CD4-positive, alpha-beta T cell (primary cell): ENCODE data around the gene MSL3B.

Experiments
- ATAC-seq: fragments of 200-7000 bp; cut with Tn5 transposase; one replicate; pipeline ENCODE4 v1.10.0; 2022; ENCODE audit warnings: mild to moderate bottlenecking; ENCODE audit not compliant: poor library complexity
- CTCF ChIA-PET: fragments of 350-600 bp; sonication (Branson Sonifier 250); formaldehyde crosslinking; loops from one replicate; lab custom pipeline; 2021; ENCODE audit warnings: antibody characterized with exemption, inconsistent platforms; lab: Charles Lee
- POLR2A ChIA-PET: fragments of 350-600 bp; sonication (Branson Sonifier 250); formaldehyde crosslinking; loops from one replicate; lab custom pipeline; 2021; ENCODE audit warnings: antibody characterized with exemption, inconsistent platforms; lab: Charles Lee
- DNase-seq, 14 experiments: peaks; one replicate each; pipeline ENCODE4 v3.0.0-alpha.2; 2013 to 2020; ENCODE audit warnings: mixed read lengths in 2 of 14
- H3K27ac ChIP-seq, 2 donors: one replicate each; pipeline versions ENCODE4 v1.5.1 to v1.7.0; 2013; ENCODE audit warnings: low read length in 2 of 2, low read depth in 1 of 2, mild to moderate bottlenecking in 1 of 2
- H3K27me3 ChIP-seq, 2 experiments: 1 replicate in 1 of 2; 2 replicates in 1 of 2; pipeline versions ENCODE4 v1.6.1 to v1.7.0; 2013; ENCODE audit warnings: low read length in 2 of 2, control low read depth in 1 of 2, mild to moderate bottlenecking in 1 of 2, moderate library complexity in 1 of 2; ENCODE audit not compliant: insufficient read depth in 2 of 2, control insufficient read depth in 1 of 2
- H3K36me3 ChIP-seq: one replicate; pipeline ENCODE4 v1.6.1; 2013; ENCODE audit warnings: low read length, control low read depth; ENCODE audit not compliant: insufficient read depth
- H3K4me1 ChIP-seq: one replicate; pipeline ENCODE4 v1.6.1; 2013; ENCODE audit warnings: low read length, control low read depth; ENCODE audit not compliant: insufficient read depth
- H3K4me3 ChIP-seq: one replicate; pipeline ENCODE4 v1.5.1; 2013; ENCODE audit warnings: mild to moderate bottlenecking, low read length, moderate library complexity
- H3K9me3 ChIP-seq, 2 experiments: 1 replicate in 1 of 2; 2 replicates in 1 of 2; pipeline versions ENCODE4 v1.6.1 to v1.7.0; 2013; ENCODE audit warnings: low read length in 2 of 2, mild to moderate bottlenecking in 2 of 2, control low read depth in 1 of 2, moderate library complexity in 1 of 2; ENCODE audit not compliant: control insufficient read depth in 1 of 2, insufficient read depth in 1 of 2
- H3K27ac Mint-ChIP-seq: one replicate; pipeline ENCODE4 v1.8.0; 2020; ENCODE audit warnings: mixed read lengths
- H3K27me3 Mint-ChIP-seq: one replicate; pipeline ENCODE4 v1.8.0; 2021; ENCODE audit warnings: mixed read lengths
- H3K36me3 Mint-ChIP-seq: one replicate; pipeline ENCODE4 v1.8.0; 2021; ENCODE audit warnings: low read depth, mixed read lengths
- H3K4me1 Mint-ChIP-seq: one replicate; pipeline ENCODE4 v1.8.0; 2021; ENCODE audit warnings: low read depth, mixed read lengths
- H3K4me3 Mint-ChIP-seq: one replicate; pipeline ENCODE4 v1.8.0; 2020; ENCODE audit warnings: mild to moderate bottlenecking, mixed read lengths
- H3K9me3 Mint-ChIP-seq: one replicate; pipeline ENCODE4 v1.8.0; 2020; ENCODE audit warnings: mixed read lengths
- CTCF ChIP-seq: fragments of 200-600 bp; IDR thresholded peaks from one replicate; pipeline ENCODE4 v1.8.0; 2022; ENCODE audit warnings: antibody characterized with exemption, mild to moderate bottlenecking
- intact Hi-C, 2 experiments: fragments of 100-400 bp; cut with DNase I in 1 of 2; cut with micrococcal nuclease in 1 of 2; formaldehyde crosslinking; loops; one replicate each; pipeline versions ENCODE4 v1.15.1 to v1.9.0; 2023 to 2025; cut with DNase I, micrococcal nuclease

MSL3B gene

DNA sequence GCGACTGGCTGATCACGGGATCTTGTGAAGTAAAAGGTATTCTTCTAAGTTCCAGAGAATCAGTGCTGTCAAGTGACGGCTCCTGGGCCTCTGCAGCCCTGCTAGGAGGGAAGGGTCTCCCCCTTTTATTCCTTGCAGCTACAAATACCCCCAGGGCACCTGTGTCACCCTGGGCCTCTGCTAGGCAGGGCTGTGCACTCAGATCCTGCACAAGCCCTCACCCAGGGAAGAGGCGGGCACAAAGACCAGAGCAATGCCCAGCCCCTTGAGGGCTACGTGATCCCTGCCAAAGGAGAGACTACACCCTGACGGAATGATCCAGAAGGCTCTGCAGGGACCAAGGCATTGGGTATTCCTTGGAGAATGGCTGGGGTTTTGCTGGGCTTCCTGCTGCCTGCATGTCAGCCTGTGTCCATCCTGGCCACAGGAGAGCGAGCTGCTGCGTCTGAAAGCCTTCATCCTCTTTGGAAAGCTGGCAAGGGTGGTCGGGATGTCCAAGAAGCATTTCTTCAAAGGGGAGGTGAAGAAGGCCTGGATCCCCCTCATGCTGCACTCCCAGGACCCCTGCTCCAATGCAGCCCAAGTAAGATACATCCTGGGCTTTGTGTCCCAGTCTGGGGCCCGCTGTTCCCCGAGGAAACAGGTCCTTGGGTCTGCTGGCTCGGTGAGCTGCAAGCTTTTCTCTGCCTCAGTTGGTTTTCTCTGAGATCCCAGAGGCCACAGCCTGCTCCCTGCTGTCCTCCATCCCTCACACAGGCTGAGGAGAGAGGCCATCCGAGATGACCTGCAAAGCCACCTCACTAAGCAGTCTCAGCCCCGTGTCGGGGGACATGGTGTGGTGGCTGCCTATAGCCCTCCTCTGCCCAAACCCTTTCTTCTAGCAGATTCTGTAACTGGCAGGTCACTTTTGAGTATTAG is 38.7 kb downstream of the MSL3B start:
- no peak for TF ChIP-seq CTCF
- no peaks in the 10 kb centered on the region for H3K27me3 Mint-ChIP-seq
- no peaks in the 10 kb centered on the region for H3K36me3 Mint-ChIP-seq
- no peaks in the 10 kb centered on the region for H3K9me3 ChIP-seq
- no peak for ATAC-seq
- intact Hi-C loops, result no loop called here
- CTCF ChIA-PET, result no interaction called here
- no peak overlapping the region for H3K4me3 ChIP-seq
- H3K27ac Mint-ChIP-seq, result no peak overlapping the region
- H3K9me3 Mint-ChIP-seq, result no peaks in the 10 kb centered on the region
- H3K4me1 ChIP-seq, result no peaks in the 10 kb centered on the region
- H3K4me3 Mint-ChIP-seq, result no peak overlapping the region
- H3K4me1 Mint-ChIP-seq, result no peaks in the 10 kb centered on the region
- no peaks in the 10 kb centered on the region for H3K27me3 ChIP-seq
- DNase-seq, result peak in 1 of 14 experiments; percentile 16
- H3K27ac ChIP-seq, result no peak overlapping the region
- POLR2A ChIA-PET, result no interaction called here
- no peaks in the 10 kb centered on the region for H3K36me3 ChIP-seq

GRCh38 chr2:233828546-233829192 is 39.5 kb downstream of the MSL3B start:
- no peaks in the 10 kb centered on the region for H3K9me3 Mint-ChIP-seq
- H3K4me3 Mint-ChIP-seq, result no peak overlapping the region
- H3K36me3 Mint-ChIP-seq, result no peaks in the 10 kb centered on the region
- CTCF ChIA-PET, result no interaction called here
- no peak overlapping the region for H3K4me3 ChIP-seq
- ATAC-seq (no peak), DNase-seq (peak in 1 of 14 experiments; percentile 28)
- TF ChIP-seq CTCF, result no peak
- no peaks in the 10 kb centered on the region for H3K9me3 ChIP-seq
- H3K4me1 Mint-ChIP-seq, result no peaks in the 10 kb centered on the region
- H3K36me3 ChIP-seq, result no peaks in the 10 kb centered on the region
- no peak overlapping the region for H3K27ac Mint-ChIP-seq
- H3K27me3 ChIP-seq, result no peaks in the 10 kb centered on the region
- no peaks in the 10 kb centered on the region for H3K4me1 ChIP-seq
- intact Hi-C loops, result no loop called here
- POLR2A ChIA-PET, result no interaction called here
- no peaks in the 10 kb centered on the region for H3K27me3 Mint-ChIP-seq
- H3K27ac ChIP-seq, result no peak overlapping the region

DNA sequence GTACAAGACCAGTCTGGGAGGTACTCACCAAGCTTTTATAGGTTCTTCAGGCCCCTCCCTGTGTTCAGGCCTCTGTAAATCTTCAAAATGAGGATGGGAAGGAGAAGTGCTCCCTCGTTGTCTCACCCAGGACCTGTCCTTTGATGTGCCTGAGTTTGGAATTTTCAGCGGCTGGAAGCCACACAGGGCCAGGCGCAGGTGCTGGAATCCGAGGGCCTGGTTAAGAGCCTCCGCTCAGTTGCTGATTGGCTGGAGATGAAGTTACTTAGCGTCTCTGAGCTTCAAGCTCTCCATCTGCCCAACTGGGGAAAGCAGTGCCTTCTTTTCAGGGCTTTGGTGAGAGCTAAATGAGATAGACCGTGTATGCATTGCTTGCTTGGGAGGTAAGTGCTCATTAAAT is 43.8 kb downstream of the MSL3B start:
- CTCF ChIA-PET, result no interaction called here
- intact Hi-C loops, result no loop called here
- H3K4me3 Mint-ChIP-seq, result no peak overlapping the region
- peaks cover 3% of the 10 kb centered on the region for H3K27me3 Mint-ChIP-seq
- no peak for TF ChIP-seq CTCF
- Histone ChIP-seq H3K27ac (no peak overlapping the region), H3K4me3 (no peak overlapping the region), H3K9me3 (no peaks in the 10 kb centered on the region), H3K4me1 (no peaks in the 10 kb centered on the region), H3K27me3 (peaks cover 0 to 2% of the 10 kb centered on the region in 2 experiments), H3K36me3 (no peaks in the 10 kb centered on the region)
- peak in 1 of 14 experiments; percentile 21 for DNase-seq
- POLR2A ChIA-PET, result no interaction called here
- no peak for ATAC-seq
- H3K36me3 Mint-ChIP-seq, result no peaks in the 10 kb centered on the region
- H3K9me3 Mint-ChIP-seq, result no peaks in the 10 kb centered on the region
- H3K27ac Mint-ChIP-seq, result no peak overlapping the region
- no peaks in the 10 kb centered on the region for H3K4me1 Mint-ChIP-seq
